ENCODE measurements around the gene LYSMD1.

Gene LYSMD1

DNA sequence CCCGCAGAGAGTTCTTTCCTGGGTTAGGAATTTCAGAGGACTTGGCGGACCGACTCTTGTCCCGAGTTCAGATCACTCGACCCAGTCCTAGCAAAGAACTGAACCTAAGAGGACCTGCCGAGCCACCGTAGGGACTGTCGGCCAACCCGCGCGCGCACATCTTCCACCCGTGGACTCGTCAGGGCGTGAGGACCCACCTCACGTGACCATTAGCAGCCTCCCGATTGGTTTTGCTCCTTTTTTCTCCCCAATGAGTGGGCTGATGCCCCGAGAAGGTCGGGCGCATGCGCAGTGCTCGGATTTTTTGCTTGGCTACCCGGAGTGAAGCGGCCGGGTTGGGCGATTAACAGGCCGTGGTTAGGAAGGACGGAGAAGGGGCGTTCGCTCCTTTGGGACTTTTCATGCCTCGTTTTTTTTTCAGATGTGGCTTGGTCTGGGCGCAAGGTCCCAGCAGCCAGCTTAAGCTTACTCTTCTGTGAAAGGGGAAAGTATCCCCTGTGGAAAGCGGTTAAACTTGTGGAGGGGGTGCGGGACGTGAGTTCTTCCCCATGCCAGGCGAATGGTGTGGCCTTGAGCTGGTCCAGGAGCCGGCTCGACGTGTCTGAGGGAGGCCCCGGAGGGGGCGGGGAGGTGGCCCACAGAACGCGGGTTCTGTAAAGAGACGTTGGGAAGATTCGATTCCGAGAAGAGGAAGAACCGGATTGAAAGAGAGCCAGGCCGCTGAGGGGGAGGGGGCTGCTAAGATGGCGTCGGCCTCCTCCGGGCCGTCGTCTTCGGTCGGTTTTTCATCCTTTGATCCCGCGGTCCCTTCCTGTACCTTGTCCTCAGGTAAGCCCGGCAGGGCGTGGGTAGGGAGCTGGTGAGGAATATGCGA lies 32.8 kb upstream of the LYSMD1 start, which contains the start of gene PIP5K1A:
Gene PIP5K1A, plus strand, starts transcription at position 299 of the 874 bp plus-strand sequence. Its CDS starts 445 bp downstream, at position 744.
- TF ChIP-seq CTCF (IDR thresholded peaks at IDR 0.05; ENCODE audit: control insufficient read depth, insufficient read depth, low read depth, low read length, missing control alignments) = no peak
- DNase-seq (ENCODE audit: low read depth) = peak; percentile 92
- peak within 1 kb of the TSS; percentile 99 for H3K4me3 ChIP-seq (ENCODE audit: control insufficient read depth, low read depth, low read length)

DNA sequence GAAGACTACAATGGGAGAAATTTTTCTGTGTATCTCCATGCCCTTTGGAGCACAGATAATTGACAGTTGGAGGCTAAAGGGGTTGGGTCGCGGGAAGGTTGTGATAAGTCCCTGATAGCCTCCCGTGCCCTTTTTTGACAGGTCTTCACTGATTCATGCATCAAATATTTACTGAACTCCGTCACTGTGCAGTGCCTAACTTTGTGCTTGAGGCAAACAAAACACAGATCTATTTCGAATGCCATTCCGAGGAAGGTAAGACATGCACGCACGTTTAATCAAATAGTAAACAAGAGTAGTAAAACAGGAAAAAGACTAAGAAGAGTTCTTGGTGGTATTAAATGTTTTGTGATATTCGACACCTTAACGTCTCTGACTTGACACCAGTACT lies 32.2 kb upstream of the LYSMD1 start:
- peak overlapping the region; percentile 99 for H3K4me3 ChIP-seq (ENCODE audit: control insufficient read depth, low read depth, low read length)
- TF ChIP-seq CTCF (IDR thresholded peaks at IDR 0.05; ENCODE audit: control insufficient read depth, insufficient read depth, low read depth, low read length, missing control alignments) = no peak
- DNase-seq (ENCODE audit: low read depth) = no peak

DNA sequence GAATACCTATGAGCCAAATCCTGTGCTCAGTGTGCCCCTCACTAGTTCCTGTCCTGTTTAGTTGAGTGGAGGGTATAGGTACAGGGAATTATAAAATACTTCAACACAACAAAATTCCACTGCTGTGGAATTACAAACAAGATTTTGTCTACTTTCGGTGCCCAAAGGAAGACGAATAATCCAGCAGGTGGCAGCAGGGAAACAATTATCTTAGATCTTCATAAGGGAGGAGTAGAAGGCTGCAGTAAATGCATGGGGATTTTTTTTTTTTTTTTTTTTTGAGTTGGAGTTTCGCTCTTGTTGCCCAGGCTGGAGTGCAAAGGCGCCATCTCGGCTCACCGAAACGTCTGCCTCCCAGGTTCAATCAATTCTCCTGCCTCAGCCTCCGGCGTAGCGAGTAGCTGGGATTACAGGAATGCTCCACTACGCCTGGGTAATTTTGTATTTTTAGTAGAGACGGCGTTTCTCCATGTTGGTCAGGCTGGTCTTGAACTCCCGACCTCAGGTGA lies 30.6 kb upstream of the LYSMD1 start:
- peak; percentile 65 for DNase-seq (ENCODE audit: low read depth)
- H3K4me3 ChIP-seq (ENCODE audit: control insufficient read depth, low read depth, low read length) = peak overlapping the region; percentile 26
- TF ChIP-seq CTCF (IDR thresholded peaks at IDR 0.05; ENCODE audit: control insufficient read depth, insufficient read depth, low read depth, low read length, missing control alignments) = peak; percentile 62

- DNase-seq (ENCODE audit: low read depth) = peak; percentile 69
- H3K4me3 ChIP-seq (ENCODE audit: control insufficient read depth, low read depth, low read length) = peak overlapping the region; percentile 24
Measured at GRCh38 chr1:151194894-151195594, 29.3 kb upstream of the LYSMD1 start.

- no peak for DNase-seq (ENCODE audit: low read depth)
- TF ChIP-seq CTCF (IDR thresholded peaks at IDR 0.05; ENCODE audit: control insufficient read depth, insufficient read depth, low read depth, low read length, missing control alignments) = no peak
Measured at GRCh38 chr1:151193856-151194255, 28.2 kb upstream of the LYSMD1 start.

DNA sequence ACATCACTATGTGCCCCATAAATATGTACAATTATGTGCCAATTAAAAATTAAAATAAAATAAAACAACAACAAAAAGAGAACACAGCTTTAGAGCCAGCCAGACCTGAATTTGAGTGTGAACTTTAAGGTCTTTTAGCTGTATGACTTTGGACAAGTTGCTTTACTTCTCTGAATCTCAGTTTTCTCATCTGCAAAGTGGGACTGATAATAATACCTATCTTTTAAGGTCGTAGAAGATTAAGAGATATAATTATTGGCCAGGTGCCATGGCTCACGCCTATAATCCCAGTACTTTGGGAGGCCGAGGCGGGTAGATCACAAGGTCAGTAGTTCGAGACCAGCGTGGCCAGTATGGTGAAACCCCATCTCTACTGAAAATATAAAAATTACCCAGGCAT lies 27.6 kb upstream of the LYSMD1 start:
- no peak for TF ChIP-seq CTCF (IDR thresholded peaks at IDR 0.05; ENCODE audit: control insufficient read depth, insufficient read depth, low read depth, low read length, missing control alignments)

More at GRCh38 chr1:151193856-151194255, 28.2 kb upstream of the LYSMD1 start:
- no peak overlapping the region for H3K4me3 ChIP-seq (ENCODE audit: control insufficient read depth, low read depth, low read length)

DNA sequence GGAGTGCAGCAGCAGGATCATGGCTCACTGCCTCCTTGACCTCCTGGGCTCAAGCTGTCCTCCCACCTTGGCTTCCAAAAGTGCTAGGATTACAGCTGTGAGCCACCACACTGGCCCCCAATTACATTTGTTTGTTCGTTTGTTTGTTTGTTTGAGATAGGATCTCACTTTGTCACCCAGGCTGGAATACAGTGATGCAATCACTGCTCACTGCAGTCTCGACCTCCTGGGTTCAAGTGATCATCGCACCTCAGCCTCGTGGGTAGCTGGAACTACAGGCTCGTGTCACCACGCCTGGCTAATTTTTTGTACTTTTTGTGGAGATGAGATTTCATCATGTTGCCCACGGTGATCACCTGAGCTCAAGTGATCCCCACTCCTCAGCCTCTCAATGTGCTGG lies 26.3 kb upstream of the LYSMD1 start:
- no peak for DNase-seq (ENCODE audit: low read depth)
- no peak overlapping the region for H3K4me3 ChIP-seq (ENCODE audit: control insufficient read depth, low read depth, low read length)
- no peak for TF ChIP-seq CTCF (IDR thresholded peaks at IDR 0.05; ENCODE audit: control insufficient read depth, insufficient read depth, low read depth, low read length, missing control alignments)

More for the DNA sequence above, 27.6 kb upstream of the LYSMD1 start:
- no peak overlapping the region for H3K4me3 ChIP-seq (ENCODE audit: control insufficient read depth, low read depth, low read length)
- DNase-seq (ENCODE audit: low read depth) = no peak
